GM20000 (cell line): Measurements from ENCODE around the gene SLC25A27.

Experiments used
- DNase-seq: peaks from one replicate; pipeline ENCODE4 v3.0.0; 2012; ENCODE audit warnings: low spot score
- CTCF ChIP-seq: IDR thresholded peaks from 2 replicates; pipeline ENCODE4 v1.5.1; 2012; ENCODE audit warnings: mild to moderate bottlenecking, control low read depth; ENCODE audit errors: extremely low read depth, missing control alignments

SLC25A27 gene

DNA sequence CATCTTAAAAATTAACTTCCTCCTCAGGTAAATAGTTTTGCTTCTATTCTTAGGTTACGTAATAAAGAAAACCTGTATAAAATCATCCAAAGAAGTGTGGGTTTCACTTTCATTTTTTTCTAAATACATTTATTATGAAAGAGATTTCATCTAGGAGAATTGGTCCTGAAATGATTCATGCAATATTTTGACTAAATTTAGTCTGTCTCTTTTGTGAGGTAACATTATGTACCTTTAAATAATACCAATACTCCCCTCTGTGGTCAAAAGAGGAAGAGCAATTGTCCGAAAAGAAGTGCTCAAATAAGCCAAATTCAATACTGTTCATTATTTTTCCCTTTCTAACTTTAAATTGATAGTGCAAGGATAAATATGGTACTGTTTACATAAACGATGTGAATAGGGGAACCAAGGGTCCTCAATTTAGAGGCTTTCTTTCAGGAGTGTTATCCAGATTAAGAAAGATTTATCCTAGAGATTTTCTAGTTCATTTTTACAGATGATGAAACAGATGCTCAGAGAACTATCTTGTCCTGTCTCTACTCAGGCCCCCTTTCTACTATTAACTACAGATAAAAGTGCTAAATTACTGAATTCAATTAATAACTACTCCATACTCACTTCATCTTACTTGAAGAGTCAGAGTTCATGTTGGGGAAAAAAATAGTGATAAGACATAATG lies 26.4 kb upstream of the SLC25A27 start:
- peak; percentile 24 for TF ChIP-seq CTCF
- peak; percentile 25 for DNase-seq

DNA sequence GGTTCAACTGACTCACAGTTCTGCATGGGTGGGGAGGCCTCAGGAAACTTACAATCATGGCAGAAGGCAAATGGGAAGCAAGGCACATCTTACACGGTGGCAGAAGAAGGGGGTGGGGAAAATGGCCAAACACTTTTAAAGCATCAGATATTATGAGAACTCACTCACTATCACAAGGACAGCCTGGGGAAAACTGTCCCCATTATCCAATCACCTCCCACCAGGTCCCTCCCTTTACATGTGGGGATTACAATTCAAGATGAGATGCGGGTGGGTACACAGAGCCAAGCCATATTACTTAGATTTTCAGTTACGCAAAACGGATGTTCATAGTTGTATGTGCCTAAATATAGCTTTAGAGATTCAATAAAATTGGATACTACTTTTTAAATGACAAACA lies 25.8 kb upstream of the SLC25A27 start:
- TF ChIP-seq CTCF: no peak
- no peak for DNase-seq

GRCh38 chr6:46628498-46628897 lies 24.3 kb upstream of the SLC25A27 start:
- TF ChIP-seq CTCF: no peak
- no peak for DNase-seq

DNA sequence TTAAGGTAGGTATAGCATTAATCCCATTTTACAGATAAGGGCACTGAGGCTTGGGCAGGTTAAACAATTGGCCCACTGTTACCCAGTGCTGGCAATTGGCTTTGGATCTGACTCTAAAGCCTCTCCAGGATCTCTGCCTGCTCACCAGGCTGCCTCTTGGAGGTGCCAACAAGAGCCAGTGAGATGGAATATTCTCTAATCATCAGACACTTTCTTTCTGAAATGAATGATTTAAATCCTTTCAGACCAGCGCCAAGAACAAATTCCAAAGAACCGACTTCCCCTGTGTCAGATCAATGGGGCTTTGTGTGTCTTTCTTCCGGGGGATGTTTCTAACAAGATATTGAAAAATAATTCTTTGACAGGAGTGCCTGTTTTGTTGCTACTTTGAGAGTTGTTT lies 23.8 kb upstream of the SLC25A27 start:
- DNase-seq: no peak
- TF ChIP-seq CTCF: no peak

DNA sequence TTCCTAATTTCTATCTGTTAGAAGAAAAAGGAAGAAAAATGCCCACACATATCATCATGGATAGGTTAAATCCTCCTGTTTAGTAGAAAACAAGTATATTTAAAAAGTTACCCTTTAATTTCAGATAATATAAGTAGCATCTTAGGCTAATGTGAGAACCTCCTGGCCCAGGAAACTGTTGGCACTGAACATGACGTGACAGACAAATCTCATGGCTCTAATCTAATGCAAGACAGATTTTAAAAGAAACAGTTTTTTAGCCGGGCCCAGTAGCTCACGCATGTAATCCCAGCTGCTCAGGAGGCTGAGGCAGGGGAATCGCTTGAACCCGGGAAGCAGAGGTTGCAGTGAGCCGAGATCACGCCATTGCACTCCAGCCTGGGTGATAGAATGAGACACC lies 23.1 kb upstream of the SLC25A27 start:
- TF ChIP-seq CTCF: no peak
- DNase-seq: no peak

DNA sequence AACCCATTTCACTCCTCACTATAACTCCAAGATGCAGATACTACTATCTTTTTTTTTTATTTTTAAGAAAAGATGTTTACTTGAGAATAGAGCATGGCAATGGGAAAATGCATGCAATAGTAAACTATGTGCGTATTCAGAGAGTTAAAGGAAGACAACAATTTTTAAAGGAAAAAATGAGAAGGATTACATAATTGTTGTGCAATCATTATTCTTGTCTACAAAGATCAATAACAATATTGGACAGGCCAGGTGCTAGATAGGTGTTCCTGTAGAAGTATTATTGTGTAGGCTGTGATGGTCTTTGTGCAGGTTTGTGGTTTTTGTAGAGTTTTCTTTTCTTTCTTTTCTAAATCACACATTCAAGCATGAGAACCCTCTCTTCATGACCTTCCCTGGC lies 20.7 kb upstream of the SLC25A27 start:
- no peak for DNase-seq
- TF ChIP-seq CTCF: no peak

- DNase-seq: no peak
- no peak for TF ChIP-seq CTCF
Measured at GRCh38 chr6:46635462-46635861, 17.3 kb upstream of the SLC25A27 start.
